Activated CD8-positive, alpha-beta memory T cell treated with anti-CD3 and anti-CD28 coated beads, Interleukin-2, amount 50 U/mL, for 1 hour (primary cell): ENCODE results near the gene SPNS3.

Experiments
- DNase-seq: peaks from one replicate; pipeline ENCODE4 v3.0.0-alpha.2; 2020; ENCODE audit errors: extremely low read depth

The SPNS3 gene

GRCh38 chr17:4433515-4434031 is at the start of gene SPNS3:
SPNS3 (plus strand) TSS chr17:4433940; CDS start chr17:4433968, 28 bp downstream.
- no peak for DNase-seq

- DNase-seq = no peak
Measured at GRCh38 chr17:4386406-4386805, 47.3 kb upstream of the SPNS3 start.

- no peak for DNase-seq
Measured at GRCh38 chr17:4387137-4387536, 46.6 kb upstream of the SPNS3 start.

- no peak for DNase-seq
Measured at GRCh38 chr17:4389079-4389478, 44.7 kb upstream of the SPNS3 start.

GRCh38 chr17:4393806-4394205 is 39.9 kb upstream of the SPNS3 start:
- no peak for DNase-seq

- no peak for DNase-seq
Measured at GRCh38 chr17:4394208-4395110, 39.3 kb upstream of the SPNS3 start.

GRCh38 chr17:4395111-4395478 is 38.6 kb upstream of the SPNS3 start:
- no peak for DNase-seq

GRCh38 chr17:4397840-4398239 is 35.9 kb upstream of the SPNS3 start:
- DNase-seq = no peak

- no peak for DNase-seq
Measured at GRCh38 chr17:4405038-4405669, 28.6 kb upstream of the SPNS3 start.

GRCh38 chr17:4405699-4406098 is 28.0 kb upstream of the SPNS3 start:
- no peak for DNase-seq

- no peak for DNase-seq
Measured at GRCh38 chr17:4406386-4406785, 27.4 kb upstream of the SPNS3 start.

GRCh38 chr17:4407216-4407615 is 26.5 kb upstream of the SPNS3 start:
- DNase-seq = no peak

- DNase-seq = no peak
Measured at GRCh38 chr17:4407851-4408250, 25.9 kb upstream of the SPNS3 start.

- no peak for DNase-seq
Measured at GRCh38 chr17:4409659-4410058, 24.1 kb upstream of the SPNS3 start.

GRCh38 chr17:4411201-4411600 is 22.5 kb upstream of the SPNS3 start:
- no peak for DNase-seq

GRCh38 chr17:4412933-4413831 is 20.6 kb upstream of the SPNS3 start:
- DNase-seq = peak; percentile 71

- no peak for DNase-seq
Measured at GRCh38 chr17:4417129-4417667, 16.5 kb upstream of the SPNS3 start.

- peak; percentile 23 for DNase-seq
Measured at GRCh38 chr17:4420692-4421131, 13.0 kb upstream of the SPNS3 start.

- no peak for DNase-seq
Measured at GRCh38 chr17:4422864-4423263, 10.9 kb upstream of the SPNS3 start.

GRCh38 chr17:4425398-4425797 is 8.3 kb upstream of the SPNS3 start:
- no peak for DNase-seq

GRCh38 chr17:4426499-4427208 is 7.1 kb upstream of the SPNS3 start:
- DNase-seq = no peak
